AG09319 (cell line): ENCODE data around the gene DSCAM.

Source experiments
- DNase-seq: peaks from one replicate; pipeline ENCODE4 v3.0.0-alpha.2; 2010; ENCODE audit warnings: low read depth; ENCODE audit errors: extremely low read depth
- CTCF ChIP-seq: IDR thresholded peaks from 2 replicates; pipeline ENCODE4 v1.5.1; 2011; ENCODE audit warnings: low read depth, mild to moderate bottlenecking, inconsistent platforms, low read length, moderate library complexity

DSCAM gene

GRCh38 chr21:40646651-40647050 lies 200.3 kb downstream of the DSCAM start:
- no peak for TF ChIP-seq CTCF
- no peak for DNase-seq

GRCh38 chr21:40641042-40641441 lies 205.9 kb downstream of the DSCAM start:
- DNase-seq: no peak
- TF ChIP-seq CTCF: no peak

- DNase-seq: no peak
- TF ChIP-seq CTCF: no peak
These were observed 206.6 kb downstream of the DSCAM start for GRCh38 chr21:40640266-40640789.

GRCh38 chr21:40639616-40640194 lies 207.3 kb downstream of the DSCAM start:
- no peak for TF ChIP-seq CTCF
- no peak for DNase-seq

- no peak for DNase-seq
- no peak for TF ChIP-seq CTCF
These were observed 208.3 kb downstream of the DSCAM start for GRCh38 chr21:40638466-40639251.

GRCh38 chr21:40636026-40636425 lies 210.9 kb downstream of the DSCAM start:
- no peak for TF ChIP-seq CTCF
- no peak for DNase-seq

- TF ChIP-seq CTCF: no peak
- DNase-seq: no peak
These were observed 211.6 kb downstream of the DSCAM start for GRCh38 chr21:40635391-40635790.
